ENCODE results near the gene GPATCH2. TPM values are rescaled to one million over a fixed set of nuclear protein-coding genes. Genes with fewer than 3 reads are reported as not detected.

GPATCH2 gene
- total RNA-seq, 1 donor = 20.6 TPM

DNA sequence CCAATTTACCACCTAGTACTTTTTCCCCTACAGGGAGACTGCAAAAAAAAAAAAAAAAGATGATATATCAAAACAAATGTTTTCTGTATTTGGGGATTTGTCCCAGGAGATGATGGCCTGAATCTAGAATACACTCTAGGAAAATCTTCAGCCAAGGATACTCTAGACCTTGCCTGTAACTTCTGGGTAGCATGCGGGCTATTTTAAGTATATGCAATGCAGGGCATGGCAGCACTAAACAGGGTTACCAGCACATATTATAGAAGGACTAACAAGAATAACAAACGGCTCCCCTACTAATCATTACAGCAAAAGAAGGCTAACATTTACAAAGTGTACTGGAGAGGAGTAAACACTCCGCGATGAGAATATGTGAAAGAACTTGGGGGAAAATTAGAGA, 109.6 kb downstream of the GPATCH2 start:
- no peak for DNase-seq (ENCODE audit: insufficient read length, low spot score, missing footprints)
- H3K4me3 ChIP-seq (ENCODE audit: insufficient read depth, low read length) = no peak overlapping the region
- peaks cover 17% of the 10 kb centered on the region for H4K20me1 ChIP-seq (ENCODE audit: insufficient read depth, low read length)
- H3K79me2 ChIP-seq (ENCODE audit: insufficient read depth, low read length) = no peaks in the 10 kb centered on the region
- peaks cover 14% of the 10 kb centered on the region for H3K4me1 ChIP-seq (ENCODE audit: insufficient read depth, low read length)
- TF ChIP-seq, protein P1, sequence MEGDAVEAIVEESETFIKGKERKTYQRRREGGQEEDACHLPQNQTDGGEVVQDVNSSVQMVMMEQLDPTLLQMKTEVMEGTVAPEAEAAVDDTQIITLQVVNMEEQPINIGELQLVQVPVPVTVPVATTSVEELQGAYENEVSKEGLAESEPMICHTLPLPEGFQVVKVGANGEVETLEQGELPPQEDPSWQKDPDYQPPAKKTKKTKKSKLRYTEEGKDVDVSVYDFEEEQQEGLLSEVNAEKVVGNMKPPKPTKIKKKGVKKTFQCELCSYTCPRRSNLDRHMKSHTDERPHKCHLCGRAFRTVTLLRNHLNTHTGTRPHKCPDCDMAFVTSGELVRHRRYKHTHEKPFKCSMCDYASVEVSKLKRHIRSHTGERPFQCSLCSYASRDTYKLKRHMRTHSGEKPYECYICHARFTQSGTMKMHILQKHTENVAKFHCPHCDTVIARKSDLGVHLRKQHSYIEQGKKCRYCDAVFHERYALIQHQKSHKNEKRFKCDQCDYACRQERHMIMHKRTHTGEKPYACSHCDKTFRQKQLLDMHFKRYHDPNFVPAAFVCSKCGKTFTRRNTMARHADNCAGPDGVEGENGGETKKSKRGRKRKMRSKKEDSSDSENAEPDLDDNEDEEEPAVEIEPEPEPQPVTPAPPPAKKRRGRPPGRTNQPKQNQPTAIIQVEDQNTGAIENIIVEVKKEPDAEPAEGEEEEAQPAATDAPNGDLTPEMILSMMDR (IDR thresholded peaks at IDR 0.05; ENCODE audit: extremely low read depth, low read depth, low read length) = no peak
- H3K9me3 ChIP-seq (ENCODE audit: low read depth, low read length) = no peaks in the 10 kb centered on the region
- H3K4me2 ChIP-seq (ENCODE audit: insufficient read depth, low read length) = no peak overlapping the region
- H3K27me3 ChIP-seq (ENCODE audit: insufficient read depth, low read length) = no peaks in the 10 kb centered on the region
- H2AFZ ChIP-seq (ENCODE audit: low read length) = no peak overlapping the region
- H3K27ac ChIP-seq (ENCODE audit: low read depth, low read length) = no peak overlapping the region
- no peaks in the 10 kb centered on the region for H3K36me3 ChIP-seq (ENCODE audit: insufficient read depth, low read length)

DNA sequence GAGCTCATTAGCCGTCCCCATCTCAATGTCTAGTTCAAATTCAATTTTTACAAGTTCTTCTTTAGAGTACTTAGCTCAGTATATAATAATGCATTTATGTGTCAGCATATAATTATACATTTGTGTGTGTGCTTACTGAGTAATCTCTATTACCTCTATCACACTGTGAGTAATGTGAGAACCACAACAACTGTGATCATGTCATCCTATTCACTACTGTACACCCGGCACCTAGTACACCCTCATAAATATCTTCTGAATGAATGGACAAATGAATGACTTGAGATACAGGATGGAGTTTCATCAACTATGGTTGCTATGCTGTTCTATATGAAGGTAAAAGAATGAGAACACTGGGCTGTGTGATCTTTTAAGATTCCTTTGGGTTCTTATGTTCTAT, 124.0 kb downstream of the GPATCH2 start:
- H4K20me1 ChIP-seq (ENCODE audit: insufficient read depth, low read length) = no peaks in the 10 kb centered on the region
- no peak overlapping the region for H2AFZ ChIP-seq (ENCODE audit: low read length)
- H3K27ac ChIP-seq (ENCODE audit: low read depth, low read length) = no peak overlapping the region
- no peak overlapping the region for H3K4me3 ChIP-seq (ENCODE audit: insufficient read depth, low read length)
- DNase-seq (ENCODE audit: insufficient read length, low spot score, missing footprints) = no peak
- no peaks in the 10 kb centered on the region for H3K4me1 ChIP-seq (ENCODE audit: insufficient read depth, low read length)
- H3K36me3 ChIP-seq (ENCODE audit: insufficient read depth, low read length) = peaks cover 3% of the 10 kb centered on the region
- no peaks in the 10 kb centered on the region for H3K9me3 ChIP-seq (ENCODE audit: low read depth, low read length)
- no peaks in the 10 kb centered on the region for H3K79me2 ChIP-seq (ENCODE audit: insufficient read depth, low read length)
- H3K27me3 ChIP-seq (ENCODE audit: insufficient read depth, low read length) = no peaks in the 10 kb centered on the region
- TF ChIP-seq, protein P1 (IDR thresholded peaks at IDR 0.05; ENCODE audit: extremely low read depth, low read depth, low read length) = no peak
- H3K4me2 ChIP-seq (ENCODE audit: insufficient read depth, low read length) = no peak overlapping the region

DNA sequence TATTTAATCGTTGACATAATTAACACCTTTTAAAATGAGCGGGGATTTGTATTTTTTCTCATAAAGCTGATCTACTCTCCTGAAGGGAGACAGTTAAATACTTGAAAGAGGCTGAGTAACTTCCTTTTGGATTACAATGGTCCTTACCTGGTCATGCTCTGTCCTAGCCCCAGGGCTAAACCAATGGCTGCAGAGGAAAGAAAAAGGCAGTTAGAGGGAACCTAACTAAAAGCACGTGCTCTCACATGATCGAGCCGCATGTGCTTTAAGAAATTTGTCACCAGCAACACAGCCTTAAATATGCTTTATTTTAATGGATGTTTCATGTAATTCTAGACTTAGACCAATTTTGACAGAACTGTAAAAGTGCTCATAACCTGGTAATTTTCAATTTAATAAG, 132.7 kb downstream of the GPATCH2 start:
- no peaks in the 10 kb centered on the region for H3K4me1 ChIP-seq (ENCODE audit: insufficient read depth, low read length)
- TF ChIP-seq, protein P1 (IDR thresholded peaks at IDR 0.05; ENCODE audit: extremely low read depth, low read depth, low read length) = no peak
- H3K36me3 ChIP-seq (ENCODE audit: insufficient read depth, low read length) = no peaks in the 10 kb centered on the region
- no peaks in the 10 kb centered on the region for H4K20me1 ChIP-seq (ENCODE audit: insufficient read depth, low read length)
- H3K4me2 ChIP-seq (ENCODE audit: insufficient read depth, low read length) = no peak overlapping the region
- no peak overlapping the region for H3K27ac ChIP-seq (ENCODE audit: low read depth, low read length)
- no peak overlapping the region for H3K4me3 ChIP-seq (ENCODE audit: insufficient read depth, low read length)
- no peaks in the 10 kb centered on the region for H3K79me2 ChIP-seq (ENCODE audit: insufficient read depth, low read length)
- no peak overlapping the region for H2AFZ ChIP-seq (ENCODE audit: low read length)
- no peak for DNase-seq (ENCODE audit: insufficient read length, low spot score, missing footprints)
- H3K27me3 ChIP-seq (ENCODE audit: insufficient read depth, low read length) = no peaks in the 10 kb centered on the region
- no peaks in the 10 kb centered on the region for H3K9me3 ChIP-seq (ENCODE audit: low read depth, low read length)

DNA sequence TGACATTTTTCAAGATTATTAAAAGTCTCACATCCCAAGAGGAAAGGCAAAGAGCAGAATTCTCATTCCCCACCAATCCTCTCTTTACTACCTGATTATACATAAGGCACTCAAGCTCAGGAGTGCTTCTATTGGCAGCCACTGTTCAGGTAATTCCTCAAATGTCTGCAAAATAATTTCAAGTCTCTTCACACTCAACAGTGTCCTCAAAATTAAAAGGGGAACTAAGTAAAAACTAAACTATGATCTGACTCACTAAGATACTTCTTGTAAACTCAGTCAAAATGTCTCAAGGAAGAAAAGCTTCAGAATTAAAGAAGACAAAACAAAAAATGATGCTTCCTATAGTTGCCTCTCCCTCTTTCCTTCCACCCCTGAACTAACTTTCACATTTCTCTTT, 135.6 kb downstream of the GPATCH2 start:
- DNase-seq (ENCODE audit: insufficient read length, low spot score, missing footprints) = no peak
- H3K36me3 ChIP-seq (ENCODE audit: insufficient read depth, low read length) = no peaks in the 10 kb centered on the region
- H3K4me1 ChIP-seq (ENCODE audit: insufficient read depth, low read length) = no peaks in the 10 kb centered on the region
- no peak overlapping the region for H3K4me3 ChIP-seq (ENCODE audit: insufficient read depth, low read length)
- no peaks in the 10 kb centered on the region for H3K9me3 ChIP-seq (ENCODE audit: low read depth, low read length)
- no peak overlapping the region for H3K4me2 ChIP-seq (ENCODE audit: insufficient read depth, low read length)
- H3K79me2 ChIP-seq (ENCODE audit: insufficient read depth, low read length) = no peaks in the 10 kb centered on the region
- no peak overlapping the region for H3K27ac ChIP-seq (ENCODE audit: low read depth, low read length)
- TF ChIP-seq, protein P1 (IDR thresholded peaks at IDR 0.05; ENCODE audit: extremely low read depth, low read depth, low read length) = no peak
- H2AFZ ChIP-seq (ENCODE audit: low read length) = no peak overlapping the region
- no peaks in the 10 kb centered on the region for H3K27me3 ChIP-seq (ENCODE audit: insufficient read depth, low read length)
- H4K20me1 ChIP-seq (ENCODE audit: insufficient read depth, low read length) = no peaks in the 10 kb centered on the region

Data from osteoblast (primary cell).